ENCODE data around the gene ZNF512B. TPM values are rescaled to one million over a fixed set of nuclear protein-coding genes. Genes with fewer than 3 reads are reported as not detected.
A peak's percentile ranks its signal among the peaks of the same experiment; 100 is the strongest.

The ZNF512B gene
- polyA plus RNA-seq, 3 donors = 0.10 to 2.6 TPM; not detected in 1

GRCh38 chr20:63946986-63947637 is 22.6 kb downstream of the ZNF512B start:
- peaks cover 0 to 2% (median 0%) of the 10 kb centered on the region in 7 donors for H3K9me3 Mint-ChIP-seq
- no peak for TF ChIP-seq CTCF (IDR thresholded peaks at IDR 0.05)
- H3K27ac Mint-ChIP-seq = peak overlapping the region in 2 of 7 donors; percentile 23 to 30

GRCh38 chr20:63945921-63946920 is 23.5 kb downstream of the ZNF512B start:
- intact Hi-C loops (cut with micrococcal nuclease) = no loop called here
- Mint-ChIP-seq H3K9me3 (peaks cover 0 to 2% (median 0%) of the 10 kb centered on the region in 7 donors), H3K4me3 (no peak overlapping the region), H3K27ac (no peak overlapping the region), H3K4me1 (peaks cover 41% of the 10 kb centered on the region), H3K36me3 (peaks cover 19 to 35% of the 10 kb centered on the region in 2 donors), H3K27me3 (ENCODE audit: low read depth in 3 of 3) (peaks cover 0 to 2% (median 2%) of the 10 kb centered on the region in 3 donors)
- DNase-seq = peak in 1 of 3 donors; percentile 5
- peaks cover 99% of the 10 kb centered on the region for H4K20me1 ChIP-seq (ENCODE audit: insufficient read depth, low read length)
- no peak overlapping the region for H2AFZ ChIP-seq (ENCODE audit: insufficient read depth, low read depth, low read length, poor library complexity, severe bottlenecking)
- over 99% methylated on average over 32 of the region's 39 CpGs for WGBS (ENCODE audit: insufficient coverage)
- H3K27me3 ChIP-seq (ENCODE audit: control insufficient read depth in 2 of 2, insufficient read depth in 2 of 2, low read length in 2 of 2) = no peaks in the 10 kb centered on the region
- H3K36me3 ChIP-seq (replicated peaks in 1 of 2; ENCODE audit: control insufficient read depth in 1 of 2, insufficient read depth in 2 of 2, low read length in 2 of 2) = peaks cover 35 to 38% of the 10 kb centered on the region in 2 donors
- peaks cover 45 to 50% of the 10 kb centered on the region in 2 donors for H3K4me1 ChIP-seq (ENCODE audit: control insufficient read depth in 1 of 2, insufficient read depth in 2 of 2, low read length in 2 of 2)
- no peak for TF ChIP-seq CTCF (IDR thresholded peaks at IDR 0.05)
- no peaks in the 10 kb centered on the region for H3K9me3 ChIP-seq (replicated peaks in 1 of 2; ENCODE audit: control insufficient read depth in 1 of 2, insufficient read depth in 1 of 2, low read length in 2 of 2)
- H3K4me2 ChIP-seq (replicated peaks; ENCODE audit: extremely low read depth, low read length, poor library complexity, severe bottlenecking) = no peak overlapping the region
- no peak overlapping the region for H3K27ac ChIP-seq (ENCODE audit: low read depth in 1 of 2, low read length in 2 of 2)
- no peak overlapping the region for H3K9ac ChIP-seq (ENCODE audit: insufficient read depth, low read length, poor library complexity, severe bottlenecking)
- H3K4me3 ChIP-seq (replicated peaks in 1 of 3; ENCODE audit: low read depth in 2 of 3, low read length in 3 of 3) = no peak overlapping the region
- peaks cover 78% of the 10 kb centered on the region for H3K79me2 ChIP-seq (ENCODE audit: insufficient read depth, low read length)

More at GRCh38 chr20:63946986-63947637, 22.6 kb downstream of the ZNF512B start:
- Mint-ChIP-seq H3K4me1 (peaks cover 38% of the 10 kb centered on the region), H3K27me3 (ENCODE audit: low read depth in 3 of 3) (peaks cover 0 to 2% (median 2%) of the 10 kb centered on the region in 3 donors), H3K36me3 (peaks cover 19 to 39% of the 10 kb centered on the region in 2 donors), H3K4me3 (no peak overlapping the region)
- Histone ChIP-seq H3K4me1 (ENCODE audit: control insufficient read depth in 1 of 2, insufficient read depth in 2 of 2, low read length in 2 of 2) (peaks cover 39 to 43% of the 10 kb centered on the region in 2 donors), H3K36me3 (replicated peaks in 1 of 2; ENCODE audit: control insufficient read depth in 1 of 2, insufficient read depth in 2 of 2, low read length in 2 of 2) (peaks cover 35 to 38% of the 10 kb centered on the region in 2 donors), H3K9ac (ENCODE audit: insufficient read depth, low read length, poor library complexity, severe bottlenecking) (no peak overlapping the region), H4K20me1 (ENCODE audit: insufficient read depth, low read length) (peaks cover 100% of the 10 kb centered on the region), H2AFZ (ENCODE audit: insufficient read depth, low read depth, low read length, poor library complexity, severe bottlenecking) (no peak overlapping the region), H3K27ac (ENCODE audit: low read depth in 1 of 2, low read length in 2 of 2) (no peak overlapping the region), H3K4me2 (replicated peaks; ENCODE audit: extremely low read depth, low read length, poor library complexity, severe bottlenecking) (peak overlapping the region; percentile 66), H3K27me3 (ENCODE audit: control insufficient read depth in 2 of 2, insufficient read depth in 2 of 2, low read length in 2 of 2) (no peaks in the 10 kb centered on the region), H3K9me3 (replicated peaks in 1 of 2; ENCODE audit: control insufficient read depth in 1 of 2, insufficient read depth in 1 of 2, low read length in 2 of 2) (no peaks in the 10 kb centered on the region), H3K79me2 (ENCODE audit: insufficient read depth, low read length) (peaks cover 86% of the 10 kb centered on the region), H3K4me3 (replicated peaks in 1 of 3; ENCODE audit: low read depth in 2 of 3, low read length in 3 of 3) (no peak overlapping the region)
- DNase-seq = peak in 1 of 3 donors; percentile 5
- WGBS (ENCODE audit: insufficient coverage) = 93% methylated on average over 13 of the region's 15 CpGs
- intact Hi-C loops (cut with micrococcal nuclease) = no loop called here
